HG03139 (cell line): ENCODE measurements around the gene AIMP1.
"Not testable (repeated sequence)": the region's sequence is repeated elsewhere in the genome, so short reads cannot be mapped to it uniquely, and the experiment has no call there.

Source experiments
- ATAC-seq: cut with Tn5 transposase; IDR thresholded peaks from one replicate; pipeline ENCODE4 v1.9.1; 2021; ENCODE audit not compliant: unreplicated experiment

The AIMP1 gene

DNA sequence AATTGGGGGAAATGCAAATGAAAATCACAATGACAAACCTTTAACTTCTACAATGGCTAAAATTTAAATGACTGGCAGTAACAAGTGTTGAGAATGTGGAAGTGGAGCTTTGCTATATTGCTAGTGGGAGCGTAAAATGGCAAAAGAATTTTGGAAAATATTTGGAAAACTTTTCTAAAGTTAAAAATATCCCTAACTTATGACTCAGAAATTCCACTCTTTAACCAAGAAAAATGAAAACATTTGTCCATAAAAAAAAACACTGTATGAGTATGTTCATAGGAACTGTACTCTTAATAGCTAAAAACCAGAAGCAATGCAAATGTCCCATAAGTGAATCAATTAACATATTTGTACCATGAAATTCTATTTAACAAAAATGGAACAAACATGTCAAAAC, 4.0 kb upstream of the AIMP1 start:
- ATAC-seq = no peak

DNA sequence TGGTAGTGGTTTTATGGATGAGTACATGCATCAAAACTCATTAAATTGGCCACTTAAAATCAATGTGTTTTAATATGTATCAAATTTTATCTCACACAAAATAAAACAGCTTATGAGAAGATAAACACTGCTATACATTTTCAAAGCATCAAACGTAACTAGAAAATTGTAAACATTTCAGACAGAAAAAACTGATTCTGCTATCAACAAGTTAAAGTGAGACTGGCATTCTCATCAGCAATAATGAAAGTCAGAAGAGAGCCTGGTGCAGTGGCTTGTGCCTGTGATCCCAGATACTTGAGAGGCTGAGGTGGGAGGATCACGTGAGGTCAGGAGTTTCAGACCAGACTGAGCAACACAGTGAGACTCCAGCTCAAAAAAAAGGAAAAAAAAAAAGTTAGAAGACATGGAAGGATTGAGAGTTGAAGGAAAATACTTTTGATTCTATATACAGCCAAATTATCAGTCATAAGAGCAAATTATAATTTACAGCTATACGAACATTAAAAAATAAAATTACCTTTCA, 3.3 kb upstream of the AIMP1 start:
- ATAC-seq = no peak

DNA sequence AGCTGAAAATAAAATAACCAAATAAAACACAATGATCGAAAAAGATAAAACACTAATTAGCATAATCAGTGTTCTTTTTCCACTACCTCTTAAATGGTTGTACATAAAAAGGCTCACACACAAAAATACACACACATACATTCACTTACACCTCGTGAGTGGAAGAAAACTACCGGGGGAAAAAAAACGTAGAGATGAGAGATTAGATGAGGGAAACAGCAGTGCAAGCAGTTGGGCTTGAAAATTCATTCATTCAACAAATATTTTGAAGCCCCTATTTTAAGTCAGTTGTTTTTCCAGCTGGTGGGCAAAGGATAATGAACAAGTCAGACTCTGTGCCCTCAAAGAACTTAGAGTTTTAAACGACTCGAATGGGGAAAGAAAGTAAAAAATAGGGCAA, 1.4 kb upstream of the AIMP1 start:
- no peak for ATAC-seq

DNA sequence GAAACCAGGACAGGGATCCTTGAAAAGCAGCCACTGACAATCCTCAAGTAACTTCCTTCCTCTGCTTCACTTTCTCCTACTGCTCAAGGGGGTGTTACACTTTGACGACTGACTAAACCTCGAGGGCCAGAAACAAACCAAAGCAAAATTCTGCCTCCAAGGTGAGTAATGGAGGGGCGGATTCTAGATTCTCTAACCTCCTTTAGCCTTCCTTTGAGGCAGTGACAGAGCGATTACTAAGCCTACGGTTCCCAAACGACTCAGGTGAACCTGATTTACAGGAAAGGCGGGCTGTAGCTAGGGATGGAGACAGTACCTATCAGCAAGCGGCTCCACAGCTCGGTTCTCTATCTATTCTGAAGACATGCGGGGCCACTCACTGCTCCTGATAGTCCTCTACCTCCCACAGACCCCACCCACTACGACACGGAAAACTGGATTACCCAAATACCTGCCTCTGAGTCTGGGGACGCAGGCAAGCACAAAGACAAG, 828 bp upstream of the AIMP1 start:
- peak; percentile 17 for ATAC-seq

DNA sequence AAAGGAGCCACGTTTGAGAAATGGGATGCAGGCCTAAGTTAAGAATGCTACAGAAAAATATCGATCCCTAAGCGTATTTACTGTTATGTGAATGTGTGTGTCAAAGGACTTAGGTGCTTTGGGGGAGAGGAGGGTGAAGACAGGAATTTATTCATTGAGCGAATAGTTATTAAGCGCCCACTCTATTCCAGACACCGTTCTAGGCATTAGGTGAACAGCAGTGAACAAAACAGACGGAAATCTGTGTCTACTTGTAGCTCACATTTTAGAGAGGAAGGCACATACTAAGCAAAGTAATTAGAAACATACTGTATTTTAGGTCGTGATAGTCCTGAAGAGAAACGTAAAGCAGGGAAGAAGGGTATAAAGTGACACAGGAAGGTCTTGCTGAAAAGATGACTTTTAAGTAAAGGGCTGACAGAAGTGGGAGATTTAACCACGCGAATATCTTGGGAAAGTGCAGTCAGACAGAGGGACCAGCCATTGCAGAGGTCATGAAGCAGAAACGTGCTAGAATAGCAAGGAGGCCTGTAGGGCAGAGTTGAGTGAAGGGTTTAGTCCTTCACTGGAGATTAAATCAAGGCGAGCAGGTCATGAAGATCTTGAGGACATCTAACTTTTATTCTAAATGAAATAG, 541 bp downstream of the AIMP1 start:
- ATAC-seq = peak; percentile 3

DNA sequence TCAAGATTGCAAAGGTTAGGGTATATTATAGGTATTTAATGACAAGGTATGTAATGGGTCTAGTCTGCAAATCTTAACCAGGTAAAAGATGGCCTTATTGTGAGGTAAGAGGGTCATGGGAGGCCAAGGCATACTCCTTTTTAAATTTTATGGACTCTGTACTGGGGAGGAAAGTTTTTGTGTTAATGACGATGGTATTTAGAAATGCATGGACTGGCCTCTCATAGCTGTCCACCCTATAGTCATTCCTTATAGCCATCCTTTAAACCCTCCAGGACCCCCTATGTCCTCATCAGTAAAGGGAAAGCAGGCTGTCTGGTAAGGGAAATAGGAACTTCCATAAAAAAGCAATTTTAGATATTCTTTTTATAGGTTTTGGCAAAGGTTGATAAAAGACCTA, 1.5 kb downstream of the AIMP1 start:
- no peak for ATAC-seq

DNA sequence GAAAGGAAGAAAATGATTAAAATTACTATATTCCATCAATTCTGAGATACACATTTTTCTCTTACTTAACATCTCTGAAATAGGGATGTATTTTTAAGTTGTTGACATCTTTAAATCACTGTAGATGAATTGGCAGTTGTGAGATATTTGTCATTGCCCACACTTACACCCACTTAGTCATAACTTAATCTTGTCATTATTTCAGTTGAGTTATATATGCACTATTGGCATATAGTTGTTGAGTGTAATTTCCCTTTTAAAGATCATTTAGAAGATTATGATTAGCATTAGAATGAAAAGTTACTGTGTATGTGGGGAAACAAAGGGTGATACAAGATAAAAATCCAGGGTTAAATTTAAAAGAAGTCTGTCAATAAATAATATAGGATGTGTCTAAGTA, 2.2 kb downstream of the AIMP1 start:
- no peak for ATAC-seq

DNA sequence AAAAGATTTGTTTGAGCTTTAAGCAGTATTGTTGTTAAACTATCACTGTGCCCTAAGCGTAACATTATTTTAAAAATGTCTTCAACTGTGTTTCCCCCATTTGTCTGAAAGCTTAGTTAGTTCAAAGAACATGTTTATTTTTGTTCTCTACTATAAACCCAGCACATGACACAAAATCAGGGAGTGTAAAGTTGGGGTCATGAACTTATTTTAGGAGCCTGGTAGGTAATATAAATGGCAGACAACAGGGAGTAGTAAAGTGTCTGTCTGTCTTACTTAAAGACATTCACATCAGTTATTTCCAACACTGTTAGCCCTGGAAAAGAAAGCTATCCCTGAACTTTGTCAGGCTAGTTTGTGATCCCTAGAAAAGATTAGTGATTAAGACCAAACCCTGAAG, 3.9 kb downstream of the AIMP1 start:
- ATAC-seq = no peak

DNA sequence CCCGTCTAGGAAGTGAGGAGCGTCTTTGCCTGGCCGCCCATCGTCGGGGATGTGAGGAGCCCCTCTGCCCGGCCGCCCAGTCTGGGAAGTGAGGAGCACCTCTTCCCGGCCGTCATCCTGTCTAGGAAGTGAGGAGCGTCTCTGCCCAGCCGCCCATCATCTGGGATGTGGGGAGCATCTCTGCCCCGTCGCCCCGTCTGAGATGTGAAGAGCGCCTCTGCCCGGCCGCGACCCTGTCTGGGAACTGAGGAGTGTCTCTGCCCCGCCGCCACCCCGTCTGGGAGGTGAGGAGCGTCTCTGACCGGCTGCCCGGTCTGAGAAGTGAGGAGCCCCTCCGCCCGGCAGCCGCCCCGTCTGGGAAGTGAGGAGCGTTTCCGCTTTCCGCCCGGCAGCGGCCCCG, 4.8 kb downstream of the AIMP1 start:
- ATAC-seq = not testable (repeated sequence)

DNA sequence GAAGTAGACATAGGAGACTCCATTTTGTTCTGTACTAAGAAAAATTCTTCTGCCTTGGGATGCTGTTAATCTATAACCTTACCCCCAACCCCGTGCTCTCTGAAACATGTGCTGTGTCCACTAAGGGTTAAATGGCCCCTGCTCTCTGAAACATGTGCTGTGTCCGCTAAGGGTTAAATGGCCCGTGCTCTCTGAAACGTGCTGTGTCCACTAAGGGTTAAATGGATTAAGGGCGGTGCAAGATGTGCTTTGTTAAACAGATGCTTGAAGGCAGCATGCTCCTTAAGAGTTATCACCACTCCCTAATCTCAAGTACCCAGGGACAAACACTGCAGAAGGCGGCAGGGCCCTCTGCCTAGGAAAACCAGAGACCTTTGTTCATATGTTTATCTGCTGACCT, 5.5 kb downstream of the AIMP1 start:
- ATAC-seq = not testable (repeated sequence)

DNA sequence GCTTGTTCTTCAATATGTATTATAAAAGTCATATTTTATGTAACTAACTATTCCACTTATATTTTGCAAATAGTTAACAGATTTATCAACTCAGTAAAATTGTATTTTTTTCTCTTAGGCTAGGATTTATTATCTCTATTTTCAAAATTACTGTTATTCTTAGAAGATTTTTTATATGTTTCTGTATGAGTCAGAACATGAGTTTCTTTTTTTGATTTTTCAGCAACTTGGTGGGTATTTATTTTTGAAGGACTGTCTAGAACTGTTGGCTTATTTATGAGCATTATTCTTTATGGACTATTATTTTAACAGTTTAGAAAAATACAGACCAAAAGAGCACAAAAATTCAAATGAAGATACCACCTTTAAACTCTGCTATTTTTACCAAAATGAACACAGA, 6.8 kb downstream of the AIMP1 start:
- ATAC-seq = no peak

DNA sequence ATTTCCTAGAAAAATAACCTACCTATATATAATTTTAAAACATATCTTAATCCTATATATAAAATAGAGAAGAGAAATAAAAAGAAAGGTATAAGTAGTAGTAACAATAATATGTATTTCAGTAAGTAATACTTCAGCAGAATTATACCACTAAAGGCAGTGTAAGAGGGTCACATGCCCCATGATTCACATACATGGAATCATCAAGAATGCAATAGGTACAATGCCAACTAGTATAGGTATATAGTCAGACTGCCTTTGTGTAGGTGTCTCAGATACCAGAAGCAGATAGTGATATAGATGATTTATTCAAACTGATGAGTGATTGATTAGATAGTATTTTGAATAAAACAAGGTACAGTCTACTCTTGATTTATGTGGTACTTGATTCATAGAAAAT, 9.4 kb downstream of the AIMP1 start:
- no peak for ATAC-seq

DNA sequence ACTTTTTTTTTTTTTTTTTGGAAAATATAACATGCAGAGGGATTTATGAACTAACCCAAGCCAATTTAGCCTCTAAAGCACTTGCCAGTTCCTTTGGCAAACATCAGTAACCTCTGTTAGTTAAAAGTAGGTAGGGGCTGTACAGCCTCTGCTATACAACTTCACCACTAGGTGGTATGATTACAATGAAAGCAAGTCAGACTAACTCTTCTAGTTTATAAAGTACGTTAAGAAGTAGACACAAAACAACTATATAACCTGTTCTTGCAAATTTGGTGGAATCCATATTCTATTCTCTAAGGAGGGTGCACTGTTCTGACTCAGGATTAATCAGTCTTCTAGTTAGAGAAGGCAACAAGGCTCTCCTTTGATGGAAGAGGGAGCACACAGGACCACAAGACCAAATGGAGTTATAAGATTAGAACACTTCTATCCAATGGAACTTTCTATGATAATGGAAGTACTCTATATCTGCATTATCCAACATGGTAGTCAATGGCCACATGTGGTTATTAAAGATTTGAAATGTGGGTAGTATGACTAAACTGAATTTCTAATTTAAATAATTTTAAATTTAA, 12.8 kb downstream of the AIMP1 start:
- peak; percentile 77 for ATAC-seq

DNA sequence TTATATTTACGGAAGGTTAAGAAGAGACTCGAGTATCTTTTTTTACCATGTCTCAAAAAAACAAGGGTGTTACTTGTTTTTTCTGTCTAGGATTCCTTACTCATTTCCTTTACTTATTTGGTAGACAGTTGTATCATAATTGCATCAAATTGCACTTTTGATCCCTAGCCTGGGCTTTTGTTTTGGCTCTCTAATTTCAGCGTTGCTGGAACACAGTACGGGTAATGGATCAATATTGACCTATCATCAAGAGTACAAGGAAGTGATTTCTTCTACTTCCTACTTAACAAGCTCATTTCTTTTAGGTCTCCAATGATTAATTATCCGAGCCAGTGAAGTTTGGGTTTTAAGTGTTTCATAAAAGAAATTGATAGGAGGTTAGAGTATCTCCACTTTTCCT, 16.8 kb downstream of the AIMP1 start:
- ATAC-seq = no peak

DNA sequence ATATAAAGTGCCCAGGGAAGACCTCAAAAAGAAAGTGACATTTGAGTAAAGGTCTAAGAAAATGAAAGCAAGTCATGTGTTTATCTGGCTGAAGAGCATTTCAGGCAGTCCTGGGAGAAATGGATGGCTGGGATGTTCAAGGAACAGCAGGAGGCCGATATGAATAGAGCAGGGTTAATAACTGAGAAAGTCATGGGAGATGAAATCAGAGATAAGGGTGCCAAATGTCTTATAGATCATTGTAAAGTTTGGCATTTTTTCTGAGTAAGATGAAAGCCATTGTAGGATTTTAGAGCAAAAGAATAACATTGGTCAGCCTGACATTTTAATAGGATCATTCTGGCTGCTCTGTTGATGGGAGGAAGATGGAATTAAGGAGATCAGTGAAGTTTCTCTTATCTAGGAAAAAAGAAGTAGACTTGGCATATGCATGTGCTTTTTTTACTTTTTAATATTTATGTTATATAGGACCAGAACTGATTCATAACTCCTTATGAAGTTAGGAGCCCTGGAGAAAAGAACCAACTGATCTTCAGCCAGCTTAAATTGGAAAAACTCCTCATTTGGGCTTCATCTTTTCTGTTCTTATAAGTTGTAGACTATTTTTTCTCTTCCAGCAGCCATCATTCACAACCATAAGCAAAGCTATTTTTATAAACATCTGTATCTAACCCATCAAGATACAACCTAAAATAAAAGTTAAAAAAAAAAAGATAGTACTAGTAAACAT, 18.6 kb downstream of the AIMP1 start:
- no peak for ATAC-seq

DNA sequence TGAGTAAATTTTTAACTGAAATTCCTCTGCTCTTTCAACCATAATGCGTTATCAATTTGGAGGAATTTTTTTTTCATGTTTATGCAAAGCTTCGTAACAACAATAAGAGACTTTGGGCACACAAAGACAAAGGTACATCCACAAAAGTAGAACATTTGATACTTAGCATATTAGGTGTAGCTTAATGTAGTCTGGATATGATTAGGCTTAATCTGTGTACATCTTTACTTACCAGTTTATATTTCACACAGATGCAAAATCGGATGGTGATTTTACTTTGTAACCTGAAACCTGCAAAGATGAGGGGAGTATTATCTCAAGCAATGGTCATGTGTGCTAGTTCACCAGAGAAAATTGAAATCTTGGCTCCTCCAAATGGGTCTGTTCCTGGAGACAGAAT, 20.3 kb downstream of the AIMP1 start:
- ATAC-seq = no peak

DNA sequence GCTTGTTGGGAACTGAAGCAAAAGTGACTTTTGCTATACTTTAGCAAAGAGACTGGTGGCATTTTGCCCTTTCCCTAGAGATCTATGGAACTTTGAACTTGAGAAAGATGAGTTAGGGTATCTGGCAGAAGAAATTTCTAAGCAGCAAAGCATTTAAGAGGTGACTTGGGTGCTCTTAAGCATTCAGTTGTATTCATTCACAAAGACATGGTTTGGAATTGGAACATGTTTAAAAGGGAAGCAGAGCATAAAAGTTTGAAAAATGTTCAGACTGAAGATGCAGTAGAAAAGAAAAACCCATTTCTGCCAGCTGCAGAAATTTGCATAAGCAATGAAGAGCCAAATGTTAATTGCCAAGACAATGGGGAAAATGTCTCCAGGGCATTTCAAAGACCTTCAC, 21.6 kb downstream of the AIMP1 start:
- ATAC-seq = no peak

DNA sequence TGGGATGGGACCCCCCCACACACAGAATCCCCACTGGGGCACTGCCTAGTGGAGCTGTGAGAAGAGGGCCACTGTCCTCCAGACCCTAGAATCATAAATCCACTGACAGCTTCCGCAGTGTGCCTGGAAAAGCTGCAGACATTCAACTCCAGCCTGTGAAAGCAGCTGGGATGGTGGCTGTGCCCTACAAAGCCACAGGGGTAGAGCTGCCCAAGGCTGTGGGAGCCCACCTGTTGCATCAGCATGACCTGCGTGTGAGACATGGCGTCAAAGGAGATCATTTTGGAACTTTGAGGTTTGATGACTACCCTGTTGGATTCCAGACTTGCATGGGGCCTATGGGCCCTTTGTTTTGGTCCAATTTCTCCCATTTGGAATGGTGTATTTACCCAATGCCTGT, 22.3 kb downstream of the AIMP1 start:
- ATAC-seq = no peak

DNA sequence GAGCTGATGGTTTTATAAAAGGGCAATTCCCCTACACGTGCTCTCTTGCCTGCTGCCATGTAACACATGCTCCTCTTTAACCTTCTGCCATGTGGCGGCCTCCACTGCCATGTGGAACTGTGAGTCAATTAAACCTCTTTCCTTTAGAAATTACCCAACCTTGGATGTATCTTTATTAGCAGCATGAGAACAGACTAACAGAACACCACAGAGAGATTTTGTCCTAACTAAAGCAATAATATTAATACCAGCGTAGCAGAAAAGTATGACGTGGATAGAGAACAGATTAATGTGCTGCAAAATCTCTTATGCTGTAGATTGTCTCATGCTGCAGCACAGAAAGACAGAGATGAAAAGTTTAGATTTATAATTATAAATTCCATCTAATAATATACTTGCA, 23.1 kb downstream of the AIMP1 start:
- ATAC-seq = no peak

DNA sequence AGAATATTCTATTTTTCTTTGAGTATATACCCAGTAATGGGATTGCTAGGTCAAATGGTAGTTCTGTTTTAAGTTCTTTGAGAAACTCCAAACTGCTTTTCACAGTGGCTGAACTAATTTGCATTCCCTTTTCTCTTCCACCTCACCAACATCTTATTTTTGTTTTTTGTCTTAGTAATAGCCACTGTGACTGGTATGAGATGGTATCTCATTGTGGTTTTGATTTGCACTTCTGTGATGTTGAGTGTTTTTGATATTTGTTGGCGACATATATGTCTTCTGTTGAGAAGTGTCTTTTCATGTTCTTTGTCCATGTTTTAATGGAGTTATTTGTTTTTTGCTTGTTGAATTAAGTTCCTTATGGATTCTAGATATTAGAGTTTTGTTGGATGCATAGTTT, 24.4 kb downstream of the AIMP1 start:
- no peak for ATAC-seq

DNA sequence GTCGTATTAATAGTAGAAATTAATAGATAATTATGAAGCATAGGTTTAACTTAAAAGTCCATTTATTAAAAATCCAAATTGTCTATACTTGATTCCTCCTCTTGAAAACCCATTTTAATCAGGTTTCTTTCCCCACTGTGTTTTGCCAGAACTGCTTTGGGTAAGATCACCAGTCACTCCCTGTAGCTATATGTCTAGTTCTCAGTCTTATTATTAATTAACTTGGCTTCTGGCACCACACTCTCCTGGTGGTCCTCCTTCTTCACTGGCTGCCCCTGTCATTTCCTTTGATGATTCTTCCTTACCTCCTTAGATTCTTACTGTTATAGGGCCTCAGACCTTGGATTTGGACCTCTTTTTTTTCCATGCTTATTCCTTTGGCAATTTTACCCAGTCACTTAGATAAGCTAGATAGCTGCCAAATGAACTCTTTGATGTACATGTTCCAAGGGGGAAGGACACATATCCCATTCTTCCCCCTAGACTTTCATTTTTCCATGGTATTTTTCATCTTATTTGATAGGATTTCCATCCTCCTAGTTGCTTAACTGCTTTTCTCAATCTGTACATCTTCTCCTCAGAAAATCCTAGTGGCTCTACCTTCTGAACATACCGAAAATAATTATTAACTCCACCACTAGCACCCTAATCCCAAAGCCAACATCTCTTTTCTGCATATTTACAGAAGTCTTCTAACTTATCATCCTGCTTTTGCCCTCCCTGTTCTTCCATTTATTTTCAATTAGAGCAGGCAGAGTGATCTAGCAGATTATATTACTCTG, 27.7 kb downstream of the AIMP1 start:
- no peak for ATAC-seq

DNA sequence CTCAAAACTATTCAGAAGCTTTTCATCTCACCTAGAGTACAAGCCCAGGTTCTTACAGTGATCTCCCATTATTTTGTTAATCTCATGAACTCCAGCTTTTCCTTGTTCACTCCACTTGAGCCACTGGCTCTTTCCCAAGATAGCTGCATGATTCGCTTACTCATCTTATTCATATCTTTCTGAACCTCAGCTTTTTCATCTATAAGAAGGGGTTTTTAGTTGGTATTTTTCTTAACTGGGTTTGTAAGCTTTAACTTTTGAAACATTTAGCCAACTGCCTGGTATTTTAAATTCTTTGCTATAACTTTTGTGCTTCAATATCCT, 28.3 kb downstream of the AIMP1 start:
- ATAC-seq = no peak
